ENCODE results near the gene CFAP251. TPM values are rescaled to one million over a fixed set of nuclear protein-coding genes. Genes with fewer than 3 reads are reported as not detected.

The CFAP251 gene
- total RNA-seq, 1 donor from 2014 or later = 9.3 TPM

- no peaks in the 10 kb centered on the region for H3K9me3 Mint-ChIP-seq (ENCODE audit: low read depth)
- no peaks in the 10 kb centered on the region for H3K27me3 Mint-ChIP-seq
- H3K36me3 Mint-ChIP-seq (ENCODE audit: insufficient read depth) = peaks cover 5% of the 10 kb centered on the region
- no peak overlapping the region for H3K4me3 Mint-ChIP-seq (ENCODE audit: low read depth)
- no peak for DNase-seq (ENCODE audit: low spot score, unreplicated experiment)
- peaks cover 10% of the 10 kb centered on the region for H3K4me1 Mint-ChIP-seq (ENCODE audit: low read depth)
- TF ChIP-seq CTCF (IDR thresholded peaks at IDR 0.05; ENCODE audit: unreplicated experiment) = peak; percentile 49
- no peak overlapping the region for H3K27ac Mint-ChIP-seq
Measured at GRCh38 chr12:121894633-121895032, 23.8 kb upstream of the CFAP251 start.

- Mint-ChIP-seq H3K36me3 (ENCODE audit: insufficient read depth) (peaks cover 14% of the 10 kb centered on the region), H3K27ac (no peak overlapping the region), H3K9me3 (ENCODE audit: low read depth) (no peaks in the 10 kb centered on the region), H3K4me1 (ENCODE audit: low read depth) (peaks cover 8% of the 10 kb centered on the region), H3K4me3 (ENCODE audit: low read depth) (no peak overlapping the region), H3K27me3 (no peaks in the 10 kb centered on the region)
- no peak for DNase-seq (ENCODE audit: low spot score, unreplicated experiment)
- no peak for TF ChIP-seq CTCF (IDR thresholded peaks at IDR 0.05; ENCODE audit: unreplicated experiment)
Measured at GRCh38 chr12:121898287-121898686, 20.1 kb upstream of the CFAP251 start.

- no peak for TF ChIP-seq CTCF (IDR thresholded peaks at IDR 0.05; ENCODE audit: unreplicated experiment)
- DNase-seq (ENCODE audit: low spot score, unreplicated experiment) = no peak
- no peaks in the 10 kb centered on the region for H3K4me1 Mint-ChIP-seq (ENCODE audit: low read depth)
- H3K4me3 Mint-ChIP-seq (ENCODE audit: low read depth) = no peak overlapping the region
- H3K9me3 Mint-ChIP-seq (ENCODE audit: low read depth) = no peaks in the 10 kb centered on the region
- H3K27ac Mint-ChIP-seq = no peak overlapping the region
- no peaks in the 10 kb centered on the region for H3K27me3 Mint-ChIP-seq
- H3K36me3 Mint-ChIP-seq (ENCODE audit: insufficient read depth) = peaks cover 15% of the 10 kb centered on the region
Measured at GRCh38 chr12:121899590-121899989, 18.8 kb upstream of the CFAP251 start.

- Mint-ChIP-seq H3K4me3 (ENCODE audit: low read depth) (no peak overlapping the region), H3K27me3 (no peaks in the 10 kb centered on the region), H3K9me3 (ENCODE audit: low read depth) (no peaks in the 10 kb centered on the region), H3K4me1 (ENCODE audit: low read depth) (no peaks in the 10 kb centered on the region), H3K36me3 (ENCODE audit: insufficient read depth) (peaks cover 20% of the 10 kb centered on the region), H3K27ac (no peak overlapping the region)
- no peak for DNase-seq (ENCODE audit: low spot score, unreplicated experiment)
- no peak for TF ChIP-seq CTCF (IDR thresholded peaks at IDR 0.05; ENCODE audit: unreplicated experiment)
Measured at GRCh38 chr12:121903202-121903601, 15.2 kb upstream of the CFAP251 start.

GRCh38 chr12:121905746-121906145, 12.6 kb upstream of the CFAP251 start:
- Mint-ChIP-seq H3K9me3 (ENCODE audit: low read depth) (no peaks in the 10 kb centered on the region), H3K36me3 (ENCODE audit: insufficient read depth) (peaks cover 27% of the 10 kb centered on the region), H3K27me3 (no peaks in the 10 kb centered on the region), H3K4me3 (ENCODE audit: low read depth) (no peak overlapping the region), H3K27ac (no peak overlapping the region), H3K4me1 (ENCODE audit: low read depth) (no peaks in the 10 kb centered on the region)
- no peak for DNase-seq (ENCODE audit: low spot score, unreplicated experiment)
- TF ChIP-seq CTCF (IDR thresholded peaks at IDR 0.05; ENCODE audit: unreplicated experiment) = no peak
